ENCODE results near the gene OMD.

OMD gene

DNA sequence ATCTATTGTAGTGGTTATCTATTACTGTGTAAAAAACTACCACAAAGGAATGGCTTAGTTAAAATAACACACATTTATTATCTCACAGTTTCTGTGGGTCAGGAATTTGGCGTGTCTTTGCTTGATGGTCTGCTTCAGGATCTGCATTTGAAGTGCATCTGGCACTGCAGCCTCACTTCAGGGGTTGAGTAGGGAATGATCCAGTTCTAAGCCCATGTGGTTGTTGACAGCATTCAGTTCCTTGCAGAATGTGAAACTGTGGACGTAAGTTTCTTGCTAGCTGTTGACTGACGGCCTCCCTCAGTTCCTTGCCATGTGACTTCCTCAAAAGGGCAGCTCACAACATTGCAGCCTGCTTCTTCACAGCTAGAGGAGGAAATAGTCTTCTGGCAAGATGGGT, 17.8 kb downstream of the OMD start:
- DNase-seq (ENCODE audit: low spot score): peak; percentile 17
- in situ Hi-C loops (cut with MboI; ENCODE audit: low pct_unique_long_range_greater_than_20kb, low sequenced_read_pairs, unreplicated experiment): no loop called here
- TF ChIP-seq, protein P1, sequence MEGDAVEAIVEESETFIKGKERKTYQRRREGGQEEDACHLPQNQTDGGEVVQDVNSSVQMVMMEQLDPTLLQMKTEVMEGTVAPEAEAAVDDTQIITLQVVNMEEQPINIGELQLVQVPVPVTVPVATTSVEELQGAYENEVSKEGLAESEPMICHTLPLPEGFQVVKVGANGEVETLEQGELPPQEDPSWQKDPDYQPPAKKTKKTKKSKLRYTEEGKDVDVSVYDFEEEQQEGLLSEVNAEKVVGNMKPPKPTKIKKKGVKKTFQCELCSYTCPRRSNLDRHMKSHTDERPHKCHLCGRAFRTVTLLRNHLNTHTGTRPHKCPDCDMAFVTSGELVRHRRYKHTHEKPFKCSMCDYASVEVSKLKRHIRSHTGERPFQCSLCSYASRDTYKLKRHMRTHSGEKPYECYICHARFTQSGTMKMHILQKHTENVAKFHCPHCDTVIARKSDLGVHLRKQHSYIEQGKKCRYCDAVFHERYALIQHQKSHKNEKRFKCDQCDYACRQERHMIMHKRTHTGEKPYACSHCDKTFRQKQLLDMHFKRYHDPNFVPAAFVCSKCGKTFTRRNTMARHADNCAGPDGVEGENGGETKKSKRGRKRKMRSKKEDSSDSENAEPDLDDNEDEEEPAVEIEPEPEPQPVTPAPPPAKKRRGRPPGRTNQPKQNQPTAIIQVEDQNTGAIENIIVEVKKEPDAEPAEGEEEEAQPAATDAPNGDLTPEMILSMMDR (IDR thresholded peaks at IDR 0.05; ENCODE audit: extremely low read depth, insufficient read depth, missing control alignments): no peak

DNA sequence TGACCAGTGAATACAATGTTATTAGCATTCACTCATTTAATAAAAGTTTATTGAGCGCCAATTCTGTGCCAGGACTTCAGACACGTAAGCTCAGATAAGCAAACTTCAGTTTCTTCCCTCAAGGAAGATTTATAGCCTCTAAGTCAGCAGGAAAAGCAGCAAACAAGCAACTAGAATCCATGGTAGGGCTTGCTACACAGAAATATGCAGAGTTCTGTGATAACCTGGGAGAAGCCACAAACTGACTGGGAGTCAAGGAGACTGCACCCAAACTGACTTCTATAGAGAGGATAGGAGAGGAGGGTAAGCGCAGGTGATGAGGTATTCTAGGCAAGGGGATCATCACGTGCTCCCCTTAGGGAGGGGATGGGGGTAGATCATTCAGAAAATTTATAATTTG, 18.5 kb downstream of the OMD start:
- no peak for DNase-seq (ENCODE audit: low spot score)
- in situ Hi-C loops (cut with MboI; ENCODE audit: low pct_unique_long_range_greater_than_20kb, low sequenced_read_pairs, unreplicated experiment): no loop called here
- TF ChIP-seq, protein P1 (IDR thresholded peaks at IDR 0.05; ENCODE audit: extremely low read depth, insufficient read depth, missing control alignments): no peak

DNA sequence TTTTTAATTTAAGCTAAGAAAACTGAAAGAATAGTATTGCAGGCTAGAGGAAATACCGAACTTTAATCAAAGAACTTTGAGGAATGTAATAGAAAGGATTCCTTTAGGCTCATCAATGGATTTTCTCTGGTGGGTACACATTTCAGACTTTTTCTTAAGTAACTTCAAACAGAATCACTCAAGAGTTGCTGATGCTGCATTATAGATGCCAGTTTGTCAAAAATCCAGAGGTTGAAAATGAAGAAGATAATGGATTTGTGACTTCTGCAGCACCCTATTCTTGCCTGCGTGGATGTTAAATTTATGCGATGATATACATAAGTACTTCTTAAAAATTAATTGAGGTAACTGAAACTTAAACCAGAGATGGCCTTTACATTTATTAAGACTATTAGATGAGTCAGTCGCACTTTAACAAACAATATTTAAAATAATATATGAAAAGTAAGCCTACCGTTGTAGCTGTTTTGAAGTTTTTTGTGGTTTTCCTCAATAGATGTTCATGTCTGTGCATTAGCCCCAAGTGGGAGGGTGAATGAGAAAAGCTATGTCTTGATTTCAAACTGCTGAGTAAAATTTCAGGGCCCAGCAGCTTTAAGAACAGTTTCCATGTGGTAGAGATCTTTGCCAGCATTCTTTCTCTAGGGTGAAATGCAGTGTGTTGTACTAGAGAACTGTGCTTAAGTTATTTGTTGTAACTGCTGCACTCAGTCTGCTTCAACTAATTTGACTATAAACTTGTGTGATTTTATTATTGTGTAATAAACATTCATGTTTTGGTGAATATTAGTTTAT, 20.0 kb downstream of the OMD start, which contains the start of gene OGN:
Gene OGN, minus strand, starts transcription at position 537 of the 795 bp plus-strand sequence. CDS start 1,171 bp downstream, outside the sequence.
- in situ Hi-C loops (cut with MboI; ENCODE audit: low pct_unique_long_range_greater_than_20kb, low sequenced_read_pairs, unreplicated experiment): no loop called here
- DNase-seq (ENCODE audit: low spot score): no peak
- TF ChIP-seq, protein P1 (IDR thresholded peaks at IDR 0.05; ENCODE audit: extremely low read depth, insufficient read depth, missing control alignments): no peak

DNA sequence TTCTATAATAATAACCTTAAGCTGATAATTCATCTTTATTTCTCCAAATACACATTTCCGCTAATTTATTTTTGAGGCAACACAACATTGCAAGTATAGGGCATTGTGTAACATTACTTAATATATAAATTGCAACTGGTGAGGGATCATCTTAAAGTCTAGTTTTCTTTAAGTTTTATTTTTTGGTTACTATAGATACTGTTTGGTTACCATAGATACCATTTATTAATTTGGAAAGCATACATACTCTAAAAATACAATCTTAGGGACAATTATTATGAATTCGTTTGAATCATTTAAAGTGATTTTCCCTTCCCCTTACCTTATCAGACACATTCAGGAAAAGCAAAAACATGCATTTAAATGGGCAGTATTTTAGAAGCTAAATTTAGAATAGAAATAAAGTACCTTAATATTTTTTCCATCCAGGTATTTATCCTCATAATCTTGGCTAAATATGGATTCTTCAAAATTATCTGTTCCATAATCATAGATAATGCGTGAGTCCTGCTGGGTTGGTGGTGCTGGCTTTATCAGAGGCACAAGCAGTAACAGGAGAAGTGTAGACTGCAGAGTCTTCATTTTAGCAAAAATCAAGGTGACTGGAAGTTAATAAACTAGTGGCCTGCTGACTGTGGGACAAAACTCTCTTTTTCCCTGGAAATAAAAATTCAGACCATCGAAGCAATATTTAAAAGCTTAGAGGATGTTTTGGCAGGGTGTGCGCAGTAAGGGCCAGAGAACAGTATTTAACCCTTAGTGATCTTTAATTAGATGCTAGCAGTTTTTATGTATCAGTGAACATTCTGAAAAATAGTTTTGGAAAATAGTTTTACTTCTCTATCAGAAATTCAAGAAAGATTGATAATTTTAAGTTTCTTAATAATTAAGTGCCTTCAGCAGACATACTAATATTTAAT, 21.2 kb downstream of the OMD start:
- TF ChIP-seq, protein P1 (IDR thresholded peaks at IDR 0.05; ENCODE audit: extremely low read depth, insufficient read depth, missing control alignments): no peak

DNA sequence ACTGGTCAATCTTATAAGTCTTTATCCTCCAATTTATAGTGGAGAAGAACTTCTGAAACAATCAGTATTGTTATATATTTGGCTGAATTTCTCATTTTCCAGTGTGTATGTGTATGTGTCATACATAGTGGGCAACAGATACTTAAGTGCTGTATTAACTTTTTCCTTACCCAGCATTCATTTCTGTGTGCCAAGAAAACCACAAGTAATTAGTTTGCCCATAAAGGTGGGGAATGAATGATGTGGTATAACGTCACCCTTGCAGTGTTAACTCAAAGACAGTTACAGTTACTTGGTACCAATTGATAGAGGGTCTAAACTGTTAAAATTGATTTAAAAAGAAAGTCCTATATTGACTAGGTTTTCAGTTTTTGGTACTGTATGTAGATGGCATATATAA, 21.9 kb downstream of the OMD start:
- in situ Hi-C loops (cut with MboI; ENCODE audit: low pct_unique_long_range_greater_than_20kb, low sequenced_read_pairs, unreplicated experiment): no loop called here
- TF ChIP-seq, protein P1 (IDR thresholded peaks at IDR 0.05; ENCODE audit: extremely low read depth, insufficient read depth, missing control alignments): no peak
- no peak for DNase-seq (ENCODE audit: low spot score)

More for the DNA sequence above, 21.2 kb downstream of the OMD start:
- DNase-seq (ENCODE audit: low spot score): no peak
- in situ Hi-C loops (cut with MboI; ENCODE audit: low pct_unique_long_range_greater_than_20kb, low sequenced_read_pairs, unreplicated experiment): no loop called here

DNA sequence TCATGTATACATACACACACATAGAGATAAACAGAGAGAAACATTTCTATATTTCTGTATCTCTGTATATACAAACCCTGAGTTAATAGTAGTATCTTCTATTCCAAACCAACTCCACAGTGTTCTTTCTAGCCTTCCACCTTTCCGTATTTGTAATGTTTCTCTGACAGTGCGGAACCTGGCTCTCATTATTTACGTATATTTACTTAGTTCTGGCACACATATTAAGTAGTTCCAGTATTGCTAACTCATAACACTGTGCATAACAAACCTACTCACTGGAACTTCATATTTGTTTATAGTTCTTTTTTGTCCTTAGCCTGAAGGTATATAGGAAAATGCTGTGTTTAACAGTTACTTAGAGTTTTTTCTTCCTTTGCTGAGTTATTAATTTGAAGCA, 26.4 kb downstream of the OMD start:
- in situ Hi-C loops (cut with MboI; ENCODE audit: low pct_unique_long_range_greater_than_20kb, low sequenced_read_pairs, unreplicated experiment): no loop called here
- TF ChIP-seq, protein P1 (IDR thresholded peaks at IDR 0.05; ENCODE audit: extremely low read depth, insufficient read depth, missing control alignments): no peak
- DNase-seq (ENCODE audit: low spot score): no peak

Data from GM13977 (cell line).